GM13977 (cell line): ENCODE data around the gene ARHGAP22.

Source experiments
- DNase-seq: peaks from one replicate; pipeline ENCODE4 v3.0.0; 2012; ENCODE audit warnings: low spot score
- CTCF ChIP-seq: IDR thresholded peaks from 2 replicates; pipeline ENCODE4 v1.5.1; 2012; ENCODE audit warnings: mild to moderate bottlenecking, control low read depth; ENCODE audit not compliant: insufficient read depth; ENCODE audit errors: extremely low read depth, missing control alignments
- in situ Hi-C: fragments of 300-500 bp; cut with MboI; formaldehyde crosslinking; loops from one replicate; pipeline ENCODE4 v1.12.0; 2022; ENCODE audit warnings: low sequenced_read_pairs, low pct_unique_long_range_greater_than_20kb, mixed read lengths, inconsistent platforms; ENCODE audit not compliant: unreplicated experiment

The ARHGAP22 gene

GRCh38 chr10:48440771-48441170 is 164.1 kb downstream of the ARHGAP22 start:
- DNase-seq, result no peak
- in situ Hi-C loops, result no loop called here
- no peak for TF ChIP-seq CTCF

- in situ Hi-C loops, result no loop called here
- no peak for TF ChIP-seq CTCF
- DNase-seq, result no peak
These were observed 165.3 kb downstream of the ARHGAP22 start for GRCh38 chr10:48439581-48440041.

GRCh38 chr10:48439031-48439430 is 165.8 kb downstream of the ARHGAP22 start:
- no peak for TF ChIP-seq CTCF
- DNase-seq, result no peak
- in situ Hi-C loops, result no loop called here

GRCh38 chr10:48437546-48437945 is 167.3 kb downstream of the ARHGAP22 start:
- TF ChIP-seq CTCF, result no peak
- DNase-seq, result no peak
- in situ Hi-C loops, result no loop called here

- DNase-seq, result no peak
- TF ChIP-seq CTCF, result no peak
- in situ Hi-C loops, result no loop called here
These were observed 173.0 kb downstream of the ARHGAP22 start for GRCh38 chr10:48431871-48432270.

GRCh38 chr10:48430402-48430993 is 174.4 kb downstream of the ARHGAP22 start:
- no peak for TF ChIP-seq CTCF
- DNase-seq, result no peak
- in situ Hi-C loops, result no loop called here
